GM18508 (cell line): ENCODE results near the gene NGEF.
"Not testable (repeated sequence)": the region's sequence is repeated elsewhere in the genome, so short reads cannot be mapped to it uniquely, and the experiment has no call there.

Source experiments
- ATAC-seq: cut with Tn5 transposase; IDR thresholded peaks from one replicate; pipeline ENCODE4 v1.9.1; 2021; ENCODE audit warnings: moderate number of reproducible peaks; ENCODE audit not compliant: insufficient read depth, unreplicated experiment

NGEF gene

DNA sequence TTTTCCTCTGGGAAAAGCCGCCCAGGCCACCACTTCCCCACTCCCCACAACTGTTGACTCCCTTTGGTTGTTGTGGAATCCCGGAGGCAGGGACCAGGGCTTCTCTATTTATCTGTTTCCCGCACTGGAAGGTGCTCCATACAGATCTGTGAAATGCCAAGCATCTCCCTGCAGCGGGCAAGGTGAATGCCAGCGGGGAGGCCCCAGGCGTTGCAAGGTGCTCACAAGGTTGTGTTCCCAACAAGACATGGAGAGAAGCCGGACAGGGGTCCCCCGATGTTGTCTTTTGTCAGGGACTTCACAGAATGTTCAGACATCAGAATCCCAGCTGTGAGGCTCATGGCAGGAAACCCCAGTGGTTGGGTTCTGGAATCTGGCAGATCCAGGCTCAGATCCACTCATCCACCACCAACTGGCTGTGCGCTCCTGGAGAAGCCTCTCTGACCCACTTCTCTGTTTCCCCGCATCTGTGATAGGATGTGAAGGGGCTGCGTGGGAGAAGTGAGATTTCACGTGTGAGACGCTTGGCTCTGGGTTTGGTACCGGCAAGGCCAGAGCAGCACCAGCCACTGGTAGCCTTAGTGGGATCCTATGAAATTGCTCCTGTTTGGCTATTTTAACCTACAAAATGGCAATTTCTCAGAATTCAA is 10.8 kb upstream of the NGEF start:
- ATAC-seq: no peak

- no peak for ATAC-seq
These were observed 10.1 kb upstream of the NGEF start for GRCh38 chr2:233023007-233023760.

- ATAC-seq: no peak
These were observed 9.5 kb upstream of the NGEF start for GRCh38 chr2:233022561-233022960.

DNA sequence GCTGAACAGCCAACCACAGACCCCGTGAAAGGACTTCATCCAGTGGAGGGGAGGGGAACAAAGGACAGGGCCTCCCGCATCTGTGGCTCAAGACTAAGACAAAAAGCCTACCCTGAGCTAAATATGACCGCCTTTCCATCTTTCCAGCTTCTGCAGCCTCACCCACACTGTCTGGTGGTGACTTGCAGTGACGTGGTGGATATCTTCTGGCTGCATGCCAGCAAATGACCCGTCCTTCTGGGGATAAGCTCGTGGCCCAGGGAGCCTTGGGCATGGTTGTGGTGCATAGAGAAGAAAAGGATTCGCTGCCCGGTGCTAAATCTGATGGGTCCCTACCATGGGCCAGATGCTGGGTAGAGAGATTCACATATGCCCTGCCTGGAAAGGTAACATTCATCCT is 8.7 kb upstream of the NGEF start:
- ATAC-seq: no peak

- no peak for ATAC-seq
These were observed 7.4 kb upstream of the NGEF start for GRCh38 chr2:233020454-233020853.

- ATAC-seq: not testable (repeated sequence)
These were observed 6.6 kb upstream of the NGEF start for GRCh38 chr2:233019610-233020009.

DNA sequence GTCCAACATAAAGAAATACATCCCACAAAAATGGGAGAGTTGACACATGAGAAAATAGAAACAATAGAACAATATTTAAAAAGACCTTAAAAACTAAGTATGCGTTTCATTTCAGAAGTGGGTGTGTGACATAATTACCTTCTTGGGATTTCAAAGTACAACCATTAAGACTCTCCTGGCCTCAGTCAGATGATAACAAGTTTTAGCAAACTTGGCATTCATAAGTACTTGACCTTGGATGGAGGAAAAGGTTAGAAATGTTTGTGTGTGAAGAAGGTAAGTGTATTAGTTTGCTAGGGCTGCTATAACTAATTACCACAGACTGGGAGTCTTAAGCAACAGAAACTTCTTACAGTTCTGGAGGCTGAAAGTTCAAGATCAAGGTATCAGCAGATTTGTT is 4.9 kb upstream of the NGEF start:
- no peak for ATAC-seq

GRCh38 chr2:233015019-233015645 is 2.1 kb upstream of the NGEF start:
- no peak for ATAC-seq

- no peak for ATAC-seq
These were observed 594 bp upstream of the NGEF start for GRCh38 chr2:233013650-233014049.

- ATAC-seq: no peak
These were observed 620 bp downstream of the NGEF start for GRCh38 chr2:233012301-233012971.

DNA sequence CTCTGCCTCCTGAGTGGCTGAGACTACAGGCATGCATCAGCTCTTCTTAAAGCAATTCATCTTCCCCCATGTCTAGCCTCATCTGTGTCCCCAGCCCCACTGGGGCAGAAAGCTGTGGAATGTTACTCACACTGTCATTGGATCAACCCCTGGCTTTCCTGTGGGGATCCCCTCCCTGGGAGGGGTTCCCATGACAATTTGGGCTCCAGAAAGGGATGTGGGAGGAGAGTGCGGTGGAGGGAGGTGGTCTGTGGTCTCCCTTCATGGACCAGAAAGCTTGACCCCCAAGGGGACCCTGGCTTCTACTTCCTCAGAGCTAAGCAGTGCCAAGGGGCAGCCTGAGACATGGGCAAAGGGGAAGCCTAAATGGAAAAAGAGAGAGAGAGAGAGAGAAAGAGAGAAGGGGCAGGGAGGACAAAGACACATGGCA is 1.3 kb downstream of the NGEF start:
- ATAC-seq: no peak

DNA sequence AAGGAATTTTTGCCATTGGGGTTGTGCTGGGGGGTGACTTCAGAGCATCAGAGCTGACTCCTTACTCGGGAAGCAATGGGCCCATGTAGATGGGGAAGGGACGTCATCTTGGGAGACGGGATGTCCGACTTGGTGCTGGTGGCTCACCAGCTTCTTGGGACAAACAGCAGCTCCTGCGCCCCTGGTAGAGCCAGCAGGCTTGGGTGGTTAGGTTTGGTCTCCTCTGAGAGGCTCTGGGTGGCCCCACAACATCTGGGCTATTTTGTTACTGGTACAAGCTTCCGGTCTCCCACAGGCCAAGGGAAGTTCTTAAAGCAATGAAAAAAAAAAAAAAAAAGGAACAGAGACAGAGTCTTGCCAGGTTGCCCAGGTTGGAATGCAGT is 1.8 kb downstream of the NGEF start:
- no peak for ATAC-seq

- no peak for ATAC-seq
These were observed 2.3 kb downstream of the NGEF start for GRCh38 chr2:233010569-233011267.

- ATAC-seq: no peak
These were observed 3.4 kb downstream of the NGEF start for GRCh38 chr2:233009661-233010060.

DNA sequence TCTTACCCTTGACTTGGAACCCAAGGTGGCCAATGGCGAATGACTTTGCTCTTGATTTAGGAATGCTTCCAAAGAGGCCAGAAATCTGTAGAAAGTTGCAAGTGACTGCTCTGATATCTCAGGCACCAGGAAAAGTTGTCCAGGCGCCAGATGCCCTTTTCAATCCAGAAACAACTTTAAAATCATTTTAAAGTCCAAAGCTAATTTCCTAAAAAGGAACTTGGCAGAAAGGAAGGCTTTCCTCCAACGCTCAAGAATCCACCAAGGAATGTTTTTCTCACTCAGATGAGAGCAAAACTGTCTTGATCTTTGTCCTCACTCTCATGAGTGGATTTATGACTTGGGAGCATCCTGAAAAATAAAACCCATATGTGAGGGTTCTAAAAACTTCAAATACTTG is 5.3 kb downstream of the NGEF start:
- ATAC-seq: no peak

- no peak for ATAC-seq
These were observed 5.8 kb downstream of the NGEF start for GRCh38 chr2:233007270-233007669.

DNA sequence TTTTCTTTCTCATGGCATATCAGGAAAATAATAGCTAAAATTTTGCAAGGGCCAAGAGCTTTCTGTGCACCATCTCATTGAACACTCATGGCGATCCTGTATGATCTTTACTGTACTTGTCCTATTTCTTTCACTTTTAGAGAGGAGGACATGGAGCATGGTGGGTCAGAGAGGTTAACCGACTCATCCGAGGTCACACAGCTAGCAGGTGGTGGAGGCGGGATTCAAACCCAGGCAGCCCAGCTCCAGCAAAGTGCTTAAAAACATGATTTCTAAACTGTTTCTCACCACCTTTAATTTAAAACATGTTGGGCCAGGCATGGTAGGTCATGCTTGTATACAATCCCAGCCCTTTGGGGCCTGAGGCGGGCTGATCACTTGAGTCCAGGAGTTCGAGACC is 6.4 kb downstream of the NGEF start:
- ATAC-seq: no peak

DNA sequence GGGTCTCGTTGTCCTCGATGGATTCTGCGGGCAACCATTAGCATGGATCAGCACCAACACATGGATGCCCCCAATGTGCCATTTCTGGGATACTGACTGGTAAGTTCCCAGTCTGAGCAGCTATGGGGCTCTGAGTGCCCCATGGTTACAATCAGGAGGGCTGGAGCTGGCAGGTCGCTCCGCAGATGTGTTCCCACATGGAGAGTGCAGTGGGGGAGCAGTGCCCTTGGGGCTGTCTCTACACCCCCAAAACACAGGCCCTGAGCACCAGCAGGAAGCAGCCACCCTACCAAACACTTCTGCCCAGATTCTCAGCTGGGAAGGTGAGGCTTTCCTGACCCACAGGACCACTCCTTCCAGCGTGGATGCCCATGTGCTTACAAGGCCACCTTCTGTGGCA is 8.0 kb downstream of the NGEF start:
- no peak for ATAC-seq

- ATAC-seq: no peak
These were observed 9.1 kb downstream of the NGEF start for GRCh38 chr2:233003658-233004555.
